OCI-LY1 (cell line): ENCODE data around the gene SORBS1.

Experiments used
- H2AFZ ChIP-seq: fragments of 200-600 bp; sonication (generic), shearing (Covaris generic); 2 replicates; pipeline ENCODE4 v1.6.0; 2014; ENCODE audit warnings: antibody characterized with exemption, mild to moderate bottlenecking, low read length
- H3F3A ChIP-seq: fragments of 200-600 bp; sonication (generic), shearing (Covaris generic); 2 replicates; pipeline ENCODE4 v1.6.0; 2014; ENCODE audit warnings: mild to moderate bottlenecking, antibody characterized with exemption, low read length, moderate library complexity; ENCODE audit not compliant: insufficient read depth
- H3K27ac ChIP-seq: fragments of 200-600 bp; sonication (generic); 2 replicates; pipeline ENCODE4 v1.5.1; 2014; ENCODE audit warnings: low read length, mixed run types, mild to moderate bottlenecking, low read depth; ENCODE audit not compliant: poor library complexity, severe bottlenecking
- H3K27me3 ChIP-seq: fragments of 200-600 bp; sonication (generic); 2 replicates; pipeline ENCODE4 v1.6.0; 2014; ENCODE audit warnings: antibody characterized with exemption, mild to moderate bottlenecking, low read length, moderate library complexity; ENCODE audit not compliant: insufficient read depth
- H3K36me3 ChIP-seq: fragments of 200-600 bp; sonication (generic); 2 replicates; pipeline ENCODE4 v1.6.1; 2014; ENCODE audit warnings: mild to moderate bottlenecking, antibody characterized with exemption, low read length, moderate library complexity, mixed read lengths; ENCODE audit not compliant: insufficient read depth
- H3K4me1 ChIP-seq: fragments of 200-600 bp; sonication (generic); 2 replicates; pipeline ENCODE4 v1.5.1; 2014; ENCODE audit warnings: mild to moderate bottlenecking, low read length, moderate library complexity; ENCODE audit not compliant: insufficient read depth, severe bottlenecking
- H3K4me2 ChIP-seq: fragments of 200-600 bp; sonication (generic), shearing (Covaris generic); 2 replicates; pipeline ENCODE4 v1.6.1; 2014; ENCODE audit warnings: low read length
- H3K4me3 ChIP-seq: fragments of 200-600 bp; sonication (generic); 2 replicates; pipeline ENCODE4 v1.5.1; 2014; ENCODE audit warnings: low read length, low read depth, mild to moderate bottlenecking, mixed read lengths; ENCODE audit not compliant: poor library complexity, severe bottlenecking
- H3K79me2 ChIP-seq: fragments of 200-600 bp; shearing (Covaris generic); 2 replicates; pipeline ENCODE4 v1.6.1; 2016; ENCODE audit warnings: mixed run types, low read length, mixed read lengths; ENCODE audit not compliant: insufficient read depth
- H3K9ac ChIP-seq: fragments of 200-600 bp; sonication (generic), shearing (Covaris generic); 2 replicates; pipeline ENCODE4 v1.6.1; 2014; ENCODE audit warnings: mild to moderate bottlenecking, low read length, mixed read lengths
- H3K9me2 ChIP-seq: fragments of 200-600 bp; sonication (generic), shearing (Covaris generic); 2 replicates; pipeline ENCODE4 v1.6.1; 2014; ENCODE audit warnings: low read depth, mild to moderate bottlenecking, low read length, mixed read lengths
- H3K9me3 ChIP-seq: fragments of 200-600 bp; shearing (Covaris generic); 2 replicates; pipeline ENCODE4 v1.6.1; 2014; ENCODE audit warnings: low read length, mixed read lengths
- H4K20me1 ChIP-seq: fragments of 200-600 bp; sonication (generic), shearing (Covaris generic); 2 replicates; pipeline ENCODE4 v1.6.0; 2016; ENCODE audit warnings: mild to moderate bottlenecking, low read length; ENCODE audit not compliant: insufficient read depth
- CTCF ChIP-seq: fragments of 200-600 bp; sonication (generic), shearing (Covaris generic); IDR thresholded peaks from 2 replicates; pipeline ENCODE4 v1.5.1; 2017; ENCODE audit warnings: mild to moderate bottlenecking, antibody characterized with exemption, low read length, moderate library complexity, mixed read lengths
- EZH2 ChIP-seq: fragments of 200-600 bp; sonication (generic), shearing (Covaris generic); IDR thresholded peaks from 2 replicates; pipeline ENCODE4 v1.8.0; 2017; ENCODE audit warnings: borderline replicate concordance, mixed run types, mild to moderate bottlenecking, antibody characterized with exemption, low read length, moderate library complexity, mixed read lengths

SORBS1 gene

DNA sequence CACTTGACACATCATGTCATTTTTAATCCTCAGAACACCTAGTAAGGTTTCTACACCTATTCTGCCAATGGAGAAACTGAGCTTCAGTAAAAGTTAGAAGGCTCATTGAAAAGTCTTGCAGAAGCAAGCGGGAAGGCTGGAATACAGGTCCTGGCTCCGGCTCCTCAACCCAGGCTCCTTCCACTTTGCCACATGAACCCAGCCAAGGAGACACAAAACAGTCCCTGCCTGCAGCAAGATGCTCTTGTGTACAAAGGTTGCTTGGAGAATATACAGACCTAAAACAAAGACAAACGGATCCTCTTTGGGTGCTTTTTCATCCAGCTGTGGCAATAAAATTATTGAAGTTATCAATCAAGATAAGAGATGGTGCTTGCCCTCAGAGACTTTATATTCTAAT lies 106.8 kb downstream of the SORBS1 start:
- Histone ChIP-seq H3K79me2 (no peaks in the 10 kb centered on the region), H3F3A (no peaks in the 10 kb centered on the region), H3K4me3 (no peak overlapping the region), H2AFZ (no peak overlapping the region), H3K4me1 (no peaks in the 10 kb centered on the region), H3K9me3 (no peaks in the 10 kb centered on the region), H3K9me2 (no peaks in the 10 kb centered on the region), H3K27me3 (no peaks in the 10 kb centered on the region), H4K20me1 (no peaks in the 10 kb centered on the region), H3K9ac (no peak overlapping the region), H3K36me3 (no peaks in the 10 kb centered on the region), H3K4me2 (no peak overlapping the region), H3K27ac (no peak overlapping the region)
- no peak for TF ChIP-seq CTCF
- TF ChIP-seq EZH2 = no peak

DNA sequence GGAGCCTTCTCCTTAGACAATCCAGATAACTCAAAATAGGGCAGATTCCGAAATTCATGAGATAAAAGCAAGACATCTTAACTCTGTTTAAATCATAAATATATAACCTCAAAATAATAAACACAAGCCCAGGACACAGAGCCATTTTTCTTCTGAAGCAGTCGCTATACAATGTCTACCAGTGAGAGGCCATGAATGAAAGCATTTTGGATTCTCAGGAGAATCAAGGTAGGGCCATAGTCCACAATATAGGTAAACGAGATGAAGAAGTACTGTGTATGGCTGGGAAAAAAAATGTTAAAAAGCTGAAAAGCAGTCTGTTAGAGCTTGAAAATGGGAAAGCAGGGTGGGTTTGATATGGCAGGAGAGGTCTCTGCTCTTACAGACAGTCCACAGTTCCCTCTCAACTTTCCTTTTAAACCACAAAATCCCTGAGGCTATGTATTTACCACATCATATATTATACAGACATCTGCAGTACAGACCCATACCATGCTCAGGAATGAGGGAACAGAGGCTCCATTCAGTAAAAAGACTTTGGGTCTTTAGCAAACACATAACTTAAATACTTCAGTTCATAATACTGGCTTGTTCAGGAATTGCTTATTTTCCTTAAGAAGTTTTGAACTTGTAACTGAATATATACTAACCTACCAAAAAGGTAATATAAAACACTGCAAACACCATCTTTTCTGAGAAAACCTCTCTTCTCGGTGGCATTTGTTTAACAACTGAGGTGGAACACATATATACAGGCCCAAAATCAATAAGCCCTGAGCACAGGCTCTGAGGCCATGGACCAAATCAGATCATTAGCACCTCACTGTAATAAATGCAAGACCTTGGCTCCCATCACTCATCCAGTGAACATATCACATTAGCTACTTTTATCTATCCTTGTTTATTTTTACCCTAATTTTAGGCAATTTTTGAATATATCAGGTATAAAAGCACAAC lies 109.3 kb downstream of the SORBS1 start:
- Histone ChIP-seq H3K4me2 (no peak overlapping the region), H3K9ac (no peak overlapping the region), H3F3A (no peaks in the 10 kb centered on the region), H4K20me1 (no peaks in the 10 kb centered on the region), H3K9me3 (no peaks in the 10 kb centered on the region), H3K9me2 (no peaks in the 10 kb centered on the region), H2AFZ (no peak overlapping the region), H3K36me3 (no peaks in the 10 kb centered on the region), H3K27me3 (no peaks in the 10 kb centered on the region), H3K4me3 (no peak overlapping the region), H3K79me2 (no peaks in the 10 kb centered on the region), H3K27ac (no peak overlapping the region), H3K4me1 (no peaks in the 10 kb centered on the region)
- no peak for TF ChIP-seq EZH2
- TF ChIP-seq CTCF = no peak

DNA sequence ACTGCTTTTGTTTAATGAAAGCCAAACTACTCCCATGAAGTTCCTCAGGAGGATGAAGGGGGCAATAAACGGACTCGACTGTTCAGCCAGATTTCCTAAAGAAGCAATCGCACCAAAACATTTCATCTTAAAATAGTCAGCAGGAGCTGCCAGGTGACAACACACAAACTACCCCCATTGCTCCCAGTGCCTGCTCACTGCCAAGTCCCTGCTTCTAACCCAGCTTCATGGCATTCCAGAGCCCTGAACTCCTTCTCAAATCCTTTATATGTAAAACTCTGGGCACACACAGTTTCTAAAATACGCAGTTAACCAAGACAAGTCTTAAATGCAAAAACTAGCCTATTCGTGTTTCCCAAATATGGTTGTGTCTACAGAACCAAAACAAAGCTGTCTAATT lies 110.0 kb downstream of the SORBS1 start:
- H3K9me3 ChIP-seq = no peaks in the 10 kb centered on the region
- H2AFZ ChIP-seq = no peak overlapping the region
- H3K36me3 ChIP-seq = no peaks in the 10 kb centered on the region
- H3F3A ChIP-seq = no peaks in the 10 kb centered on the region
- no peaks in the 10 kb centered on the region for H4K20me1 ChIP-seq
- no peaks in the 10 kb centered on the region for H3K79me2 ChIP-seq
- H3K27ac ChIP-seq = no peak overlapping the region
- H3K9ac ChIP-seq = no peak overlapping the region
- no peak overlapping the region for H3K4me3 ChIP-seq
- TF ChIP-seq CTCF (no peak), EZH2 (no peak)
- no peaks in the 10 kb centered on the region for H3K9me2 ChIP-seq
- no peak overlapping the region for H3K4me2 ChIP-seq
- H3K27me3 ChIP-seq = no peaks in the 10 kb centered on the region
- no peaks in the 10 kb centered on the region for H3K4me1 ChIP-seq
